Liver (tissue), 9 donors: ENCODE data around the gene C2CD4D. TPM values are rescaled to one million over a fixed set of nuclear protein-coding genes. Genes with fewer than 3 reads are reported as not detected.

Experiments used
- DNase-seq: peaks from one replicate; pipeline ENCODE4 v3.0.0-alpha.2; 2017; ENCODE audit warnings: low spot score
- H3K27ac ChIP-seq, 2 donors: one replicate each; pipeline ENCODE4 v1.7.0; 2013; ENCODE audit warnings: inconsistent platforms in 2 of 2, low read length in 2 of 2, control low read depth in 1 of 2, low read depth in 1 of 2, mild to moderate bottlenecking in 1 of 2
- H3K27me3 ChIP-seq, 4 donors: one replicate each; pipeline versions ENCODE4 v1.6.1 to v1.7.0; 2013; ENCODE audit warnings: low read length in 3 of 4, inconsistent platforms in 1 of 4, mild to moderate bottlenecking in 1 of 4, moderate library complexity in 1 of 4; ENCODE audit not compliant: control insufficient read depth in 4 of 4, insufficient read depth in 4 of 4
- H3K36me3 ChIP-seq, 4 donors: one replicate each; pipeline versions ENCODE4 v1.6.1 to v1.7.0; 2013; ENCODE audit warnings: low read length in 3 of 4, mild to moderate bottlenecking in 3 of 4, low read depth in 1 of 4, moderate library complexity in 1 of 4; ENCODE audit not compliant: control insufficient read depth in 4 of 4, insufficient read depth in 3 of 4
- H3K4me1 ChIP-seq, 4 donors: one replicate each; pipeline versions ENCODE4 v1.6.1 to v1.7.0; 2013; ENCODE audit warnings: low read length in 3 of 4, mild to moderate bottlenecking in 3 of 4, moderate library complexity in 1 of 4; ENCODE audit not compliant: control insufficient read depth in 4 of 4, insufficient read depth in 4 of 4
- H3K4me3 ChIP-seq, 3 donors: one replicate each; pipeline versions ENCODE4 v1.6.1 to v1.7.0; 2013; ENCODE audit warnings: low read length in 3 of 3, control low read depth in 1 of 3, low read depth in 1 of 3, mild to moderate bottlenecking in 1 of 3
- H3K9ac ChIP-seq, 2 donors: one replicate each; pipeline ENCODE4 v1.7.0; 2013; ENCODE audit warnings: low read length in 2 of 2, mild to moderate bottlenecking in 2 of 2, moderate library complexity in 2 of 2, control low read depth in 1 of 2, low read depth in 1 of 2
- H3K9me3 ChIP-seq, 4 donors: one replicate each; pipeline versions ENCODE4 v1.6.1 to v1.7.0; 2013; ENCODE audit warnings: low read length in 3 of 4; ENCODE audit not compliant: control insufficient read depth in 4 of 4
- CTCF ChIP-seq: fragments of 150-350 bp; IDR thresholded peaks from 2 replicates; pipeline ENCODE4 v1.5.1; 2017; ENCODE audit warnings: improper control_type of control experiment, low read depth, low read length; ENCODE audit not compliant: missing input control
- EGR1 ChIP-seq, 2 donors: IDR thresholded peaks; 2 replicates each; pipeline ENCODE4 v1.6.1; 2016 to 2018; ENCODE audit warnings: antibody characterized with exemption in 2 of 2, low read depth in 2 of 2
- FOXA1 ChIP-seq: IDR thresholded peaks from 2 replicates; pipeline ENCODE4 v1.6.1; 2016; ENCODE audit warnings: antibody characterized with exemption
- GABPA ChIP-seq, 2 donors: IDR thresholded peaks in 1 of 2; conservative IDR thresholded peaks in 1 of 2; 2 replicates each; pipeline ENCODE4 v1.6.1; 2016; ENCODE audit warnings: antibody characterized with exemption in 2 of 2, mild to moderate bottlenecking in 1 of 2, moderate library complexity in 1 of 2
- HNF4A ChIP-seq, 2 donors: conservative IDR thresholded peaks; 2 replicates each; pipeline ENCODE4 v1.6.1; 2016; ENCODE audit warnings: antibody characterized with exemption in 2 of 2, mild to moderate bottlenecking in 2 of 2
- HNF4G ChIP-seq: IDR thresholded peaks from 2 replicates; pipeline ENCODE4 v1.6.1; 2016; ENCODE audit warnings: antibody characterized with exemption
- JUND ChIP-seq, 2 donors: IDR thresholded peaks; 2 replicates each; pipeline ENCODE4 v1.6.1; 2016; ENCODE audit warnings: antibody characterized with exemption in 2 of 2
- MAX ChIP-seq: IDR thresholded peaks from 2 replicates; pipeline ENCODE4 v1.6.1; 2016; ENCODE audit warnings: antibody characterized with exemption
- NR2F2 ChIP-seq: IDR thresholded peaks from 2 replicates; pipeline ENCODE4 v1.6.1; 2016; ENCODE audit warnings: antibody characterized with exemption
- RXRA ChIP-seq, 2 donors: IDR thresholded peaks; 2 replicates each; pipeline ENCODE4 v1.6.1; 2017 to 2018; ENCODE audit warnings: antibody characterized with exemption in 2 of 2, mild to moderate bottlenecking in 1 of 2
- SP1 ChIP-seq: IDR thresholded peaks from 2 replicates; pipeline ENCODE4 v1.6.1; 2018; ENCODE audit warnings: antibody characterized with exemption, mild to moderate bottlenecking
- TAF1 ChIP-seq: conservative IDR thresholded peaks from 2 replicates; pipeline ENCODE4 v1.6.1; 2016; ENCODE audit warnings: antibody characterized with exemption, mild to moderate bottlenecking
- YY1 ChIP-seq: IDR thresholded peaks from 2 replicates; pipeline ENCODE4 v1.6.1; 2016; ENCODE audit warnings: antibody characterized with exemption, mild to moderate bottlenecking
- WGBS: extraction: QIAGEN DNeasy Blood & Tissue Kit; methylation state at CpG from one replicate; pipeline ENCODE4 v1.1.7; 2013; 5-methylcytosine and 5-hydroxymethylcytosine counted together
- polyA plus RNA-seq, 2 donors: library from polyadenylated mRNA; stranded (reverse) in 1 of 2; unstranded in 1 of 2; fragments of 200-250 nt in 1 of 2; fragments of >200 nt in 1 of 2; fragmentation: Nextera tagmentation in 1 of 2; extraction: Ambion mirVana in 1 of 2; gene quantifications; one replicate each; pipeline versions ENCODE4 v1.2.1 to v1.2.3, GENCODE V29; 2013 to 2015
- total RNA-seq, 2 donors: library from RNA; depleted of rRNA; stranded (reverse); fragments of >200 nt; gene quantifications; one replicate each; pipeline ENCODE4 v1.2.3, GENCODE V29; 2014
- TF ChIP-seq, protein P1 (sequence below): IDR thresholded peaks from 2 replicates; pipeline ENCODE4 v1.6.1; 2016; ENCODE audit warnings: antibody characterized with exemption
- TF ChIP-seq, protein P2 (sequence below): IDR thresholded peaks from 2 replicates; pipeline ENCODE4 v1.6.1; 2016; ENCODE audit warnings: antibody characterized with exemption, mild to moderate bottlenecking
- TF ChIP-seq, protein P3 (sequence below): IDR thresholded peaks from 2 replicates; pipeline ENCODE4 v1.6.1; 2016; ENCODE audit warnings: antibody characterized with exemption
- donor health status: healthy.
- donor health status: healthy.
- donor health status: healthy.
- donor health status: healthy.
- donor health status: healthy.

Gene C2CD4D
- total and polyA plus RNA-seq, 4 donors = 0.02 to 0.08 TPM; not detected in 2

DNA sequence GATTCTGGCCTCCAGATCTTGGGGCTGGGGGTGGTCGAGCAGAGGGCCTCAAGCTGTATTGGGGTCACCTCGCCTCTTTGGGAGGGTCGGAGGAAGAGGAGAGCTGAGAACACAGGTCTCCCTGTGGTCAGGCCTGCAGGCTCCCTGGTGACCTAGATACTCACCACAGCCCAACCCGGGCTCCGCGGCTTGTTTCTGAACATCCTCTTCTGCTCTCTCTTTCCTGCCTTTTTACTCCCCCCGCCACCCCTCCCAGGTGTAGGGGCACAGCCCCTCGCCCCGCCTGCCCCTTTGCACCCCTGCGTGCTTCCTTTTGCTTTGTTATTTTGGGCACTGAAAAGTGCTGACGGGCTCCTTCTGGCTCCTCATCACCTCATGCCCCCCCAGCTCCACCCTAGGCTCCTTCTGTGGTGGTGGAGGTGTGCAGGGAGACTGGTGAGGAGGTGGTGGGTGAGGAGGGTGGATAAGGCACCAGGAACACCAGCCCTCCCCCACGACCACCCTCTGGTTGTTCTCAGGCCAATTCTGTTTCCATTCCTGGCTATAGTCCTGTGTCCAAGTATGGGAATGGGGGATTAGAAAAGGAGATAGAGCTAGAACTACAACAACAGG is 23.8 kb downstream of the C2CD4D start (continued):
- TF ChIP-seq MAX (no peak), SP1 (no peak), FOXA1 (no peak), NR2F2 (no peak), YY1 (no peak), RXRA (IDR thresholded peaks at IDR 0.05) (no peak)

- 87% methylated on average over 8 of the region's 8 CpGs for WGBS
- Histone ChIP-seq H3K36me3 (peaks cover 1 to 60% (median 45%) of the 10 kb centered on the region in 4 donors), H3K27me3 (no peaks in the 10 kb centered on the region), H3K9me3 (no peaks in the 10 kb centered on the region), H3K27ac (no peak overlapping the region), H3K9ac (no peak overlapping the region), H3K4me1 (peaks cover 8 to 32% (median 18%) of the 10 kb centered on the region in 4 donors), H3K4me3 (no peak overlapping the region)
- TF ChIP-seq JUND (IDR thresholded peaks at IDR 0.05) (no peak), GABPA (IDR thresholded peaks at IDR 0.05 in 1 of 2, conservative IDR thresholded peaks at IDR 0.05 in 1 of 2) (no peak), HNF4A (conservative IDR thresholded peaks at IDR 0.05) (no peak), YY1 (no peak), TAF1 (no peak), NR2F2 (no peak), FOXA1 (no peak), EGR1 (IDR thresholded peaks at IDR 0.05; ENCODE audit: low read depth in 2 of 2) (no peak)
- TF ChIP-seq, protein P1, sequence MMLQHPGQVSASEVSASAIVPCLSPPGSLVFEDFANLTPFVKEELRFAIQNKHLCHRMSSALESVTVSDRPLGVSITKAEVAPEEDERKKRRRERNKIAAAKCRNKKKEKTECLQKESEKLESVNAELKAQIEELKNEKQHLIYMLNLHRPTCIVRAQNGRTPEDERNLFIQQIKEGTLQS = no peak
- TF ChIP-seq, protein P2, sequence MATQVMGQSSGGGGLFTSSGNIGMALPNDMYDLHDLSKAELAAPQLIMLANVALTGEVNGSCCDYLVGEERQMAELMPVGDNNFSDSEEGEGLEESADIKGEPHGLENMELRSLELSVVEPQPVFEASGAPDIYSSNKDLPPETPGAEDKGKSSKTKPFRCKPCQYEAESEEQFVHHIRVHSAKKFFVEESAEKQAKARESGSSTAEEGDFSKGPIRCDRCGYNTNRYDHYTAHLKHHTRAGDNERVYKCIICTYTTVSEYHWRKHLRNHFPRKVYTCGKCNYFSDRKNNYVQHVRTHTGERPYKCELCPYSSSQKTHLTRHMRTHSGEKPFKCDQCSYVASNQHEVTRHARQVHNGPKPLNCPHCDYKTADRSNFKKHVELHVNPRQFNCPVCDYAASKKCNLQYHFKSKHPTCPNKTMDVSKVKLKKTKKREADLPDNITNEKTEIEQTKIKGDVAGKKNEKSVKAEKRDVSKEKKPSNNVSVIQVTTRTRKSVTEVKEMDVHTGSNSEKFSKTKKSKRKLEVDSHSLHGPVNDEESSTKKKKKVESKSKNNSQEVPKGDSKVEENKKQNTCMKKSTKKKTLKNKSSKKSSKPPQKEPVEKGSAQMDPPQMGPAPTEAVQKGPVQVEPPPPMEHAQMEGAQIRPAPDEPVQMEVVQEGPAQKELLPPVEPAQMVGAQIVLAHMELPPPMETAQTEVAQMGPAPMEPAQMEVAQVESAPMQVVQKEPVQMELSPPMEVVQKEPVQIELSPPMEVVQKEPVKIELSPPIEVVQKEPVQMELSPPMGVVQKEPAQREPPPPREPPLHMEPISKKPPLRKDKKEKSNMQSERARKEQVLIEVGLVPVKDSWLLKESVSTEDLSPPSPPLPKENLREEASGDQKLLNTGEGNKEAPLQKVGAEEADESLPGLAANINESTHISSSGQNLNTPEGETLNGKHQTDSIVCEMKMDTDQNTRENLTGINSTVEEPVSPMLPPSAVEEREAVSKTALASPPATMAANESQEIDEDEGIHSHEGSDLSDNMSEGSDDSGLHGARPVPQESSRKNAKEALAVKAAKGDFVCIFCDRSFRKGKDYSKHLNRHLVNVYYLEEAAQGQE = no peak
- TF ChIP-seq, protein P3, sequence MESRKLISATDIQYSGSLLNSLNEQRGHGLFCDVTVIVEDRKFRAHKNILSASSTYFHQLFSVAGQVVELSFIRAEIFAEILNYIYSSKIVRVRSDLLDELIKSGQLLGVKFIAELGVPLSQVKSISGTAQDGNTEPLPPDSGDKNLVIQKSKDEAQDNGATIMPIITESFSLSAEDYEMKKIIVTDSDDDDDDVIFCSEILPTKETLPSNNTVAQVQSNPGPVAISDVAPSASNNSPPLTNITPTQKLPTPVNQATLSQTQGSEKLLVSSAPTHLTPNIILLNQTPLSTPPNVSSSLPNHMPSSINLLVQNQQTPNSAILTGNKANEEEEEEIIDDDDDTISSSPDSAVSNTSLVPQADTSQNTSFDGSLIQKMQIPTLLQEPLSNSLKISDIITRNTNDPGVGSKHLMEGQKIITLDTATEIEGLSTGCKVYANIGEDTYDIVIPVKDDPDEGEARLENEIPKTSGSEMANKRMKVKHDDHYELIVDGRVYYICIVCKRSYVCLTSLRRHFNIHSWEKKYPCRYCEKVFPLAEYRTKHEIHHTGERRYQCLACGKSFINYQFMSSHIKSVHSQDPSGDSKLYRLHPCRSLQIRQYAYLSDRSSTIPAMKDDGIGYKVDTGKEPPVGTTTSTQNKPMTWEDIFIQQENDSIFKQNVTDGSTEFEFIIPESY = no peak
- no peak for DNase-seq
These were observed 24.6 kb downstream of the C2CD4D start for GRCh38 chr1:151814971-151815545.

DNA sequence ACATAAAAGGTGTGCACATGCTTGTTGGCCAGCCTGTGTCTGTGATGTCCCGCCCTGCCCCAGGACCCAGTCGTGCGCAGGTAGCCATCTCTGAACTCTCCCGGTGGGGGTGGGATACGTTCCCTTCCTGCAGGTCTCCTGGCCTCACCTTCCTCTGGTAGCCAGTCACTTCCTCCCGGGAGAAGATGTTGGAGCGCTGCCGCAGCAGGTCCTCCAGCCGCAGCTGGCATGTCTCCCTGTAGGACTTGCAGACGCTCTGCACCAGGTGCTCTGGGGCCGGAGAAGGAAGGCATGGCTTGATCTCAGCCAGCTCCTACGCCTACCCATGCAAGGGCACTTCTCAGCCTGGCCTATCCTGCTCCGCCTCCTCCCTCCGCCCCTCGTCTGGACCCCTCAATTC is 25.2 kb downstream of the C2CD4D start:
- Histone ChIP-seq H3K36me3 (peaks cover 1 to 65% (median 49%) of the 10 kb centered on the region in 4 donors), H3K27ac (no peak overlapping the region), H3K4me1 (peaks cover 2 to 26% (median 12%) of the 10 kb centered on the region in 4 donors), H3K4me3 (no peak overlapping the region), H3K27me3 (no peaks in the 10 kb centered on the region), H3K9me3 (no peaks in the 10 kb centered on the region), H3K9ac (no peak overlapping the region)
- 92% methylated on average over 15 of the region's 15 CpGs for WGBS
- DNase-seq = no peak
- TF ChIP-seq NR2F2 (no peak), FOXA1 (no peak), CTCF (no peak), TAF1 (no peak), YY1 (no peak), RXRA (IDR thresholded peaks at IDR 0.05) (no peak), HNF4G (no peak), GABPA (IDR thresholded peaks at IDR 0.05 in 1 of 2, conservative IDR thresholded peaks at IDR 0.05 in 1 of 2) (no peak), EGR1 (IDR thresholded peaks at IDR 0.05; ENCODE audit: low read depth in 2 of 2) (no peak), SP1 (no peak)
- TF ChIP-seq, protein P1 = no peak
- TF ChIP-seq, protein P2 = no peak
